HG03025 (cell line): ENCODE results near the gene YTHDF1.

Experiments
- ATAC-seq: cut with Tn5 transposase; IDR thresholded peaks from one replicate; pipeline ENCODE4 v1.9.1; 2021; ENCODE audit warnings: mild to moderate bottlenecking, moderate library complexity; ENCODE audit not compliant: unreplicated experiment, low FRiP score

The YTHDF1 gene

DNA sequence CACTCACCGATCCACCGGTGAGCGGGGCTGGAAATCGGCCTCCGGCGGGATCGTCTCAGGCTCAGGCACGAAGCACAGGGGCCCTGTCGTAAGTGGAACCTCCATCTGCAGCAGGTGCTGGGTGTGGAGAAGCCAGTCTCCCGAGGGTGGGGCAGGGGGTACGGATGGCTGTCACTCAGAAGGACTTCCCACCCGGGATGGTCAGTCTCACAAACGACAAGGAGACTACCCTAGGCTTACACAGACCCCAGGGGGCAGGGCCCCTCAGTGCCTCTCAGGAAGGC lies 27.8 kb downstream of the YTHDF1 start:
- no peak for ATAC-seq

DNA sequence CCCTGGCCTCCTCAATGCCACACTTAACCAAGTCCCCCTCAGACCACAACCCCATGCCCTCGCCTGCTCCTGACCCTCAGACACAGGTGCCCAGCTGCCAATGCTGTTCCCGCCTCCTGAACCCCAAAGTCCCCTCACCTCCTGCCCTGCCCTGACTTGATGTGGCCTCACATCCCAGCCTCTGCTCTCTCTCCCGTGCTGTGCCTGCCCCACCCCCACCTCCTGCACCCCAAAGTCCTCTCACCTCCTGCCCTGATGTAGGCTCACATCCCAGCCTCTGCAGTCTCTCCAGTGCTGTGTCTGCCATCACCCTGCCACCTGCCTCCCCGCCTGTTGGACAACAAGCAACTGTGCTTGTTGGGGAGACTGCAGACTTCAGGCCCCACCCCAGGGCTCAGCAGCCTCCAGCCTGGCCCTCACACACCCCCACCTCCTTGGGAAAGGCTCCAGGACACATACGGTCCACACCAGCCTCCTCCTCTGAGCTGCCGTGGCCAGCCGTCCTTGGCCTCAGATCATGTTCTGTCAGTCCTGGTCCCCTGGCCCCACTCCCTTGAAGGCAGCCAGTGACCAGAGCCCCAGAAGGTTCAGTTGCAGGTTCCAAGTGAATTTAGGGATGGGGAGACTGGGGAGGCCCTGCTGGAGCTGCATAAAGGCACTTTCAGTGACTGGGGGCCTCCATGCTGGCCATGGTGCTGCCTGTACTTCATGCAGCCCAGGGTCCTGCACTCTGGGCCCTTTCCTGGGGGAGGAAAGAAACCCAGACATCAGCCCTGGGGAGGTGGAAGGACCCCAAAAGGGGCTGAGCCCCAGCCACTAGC lies 28.4 kb downstream of the YTHDF1 start:
- ATAC-seq = no peak

DNA sequence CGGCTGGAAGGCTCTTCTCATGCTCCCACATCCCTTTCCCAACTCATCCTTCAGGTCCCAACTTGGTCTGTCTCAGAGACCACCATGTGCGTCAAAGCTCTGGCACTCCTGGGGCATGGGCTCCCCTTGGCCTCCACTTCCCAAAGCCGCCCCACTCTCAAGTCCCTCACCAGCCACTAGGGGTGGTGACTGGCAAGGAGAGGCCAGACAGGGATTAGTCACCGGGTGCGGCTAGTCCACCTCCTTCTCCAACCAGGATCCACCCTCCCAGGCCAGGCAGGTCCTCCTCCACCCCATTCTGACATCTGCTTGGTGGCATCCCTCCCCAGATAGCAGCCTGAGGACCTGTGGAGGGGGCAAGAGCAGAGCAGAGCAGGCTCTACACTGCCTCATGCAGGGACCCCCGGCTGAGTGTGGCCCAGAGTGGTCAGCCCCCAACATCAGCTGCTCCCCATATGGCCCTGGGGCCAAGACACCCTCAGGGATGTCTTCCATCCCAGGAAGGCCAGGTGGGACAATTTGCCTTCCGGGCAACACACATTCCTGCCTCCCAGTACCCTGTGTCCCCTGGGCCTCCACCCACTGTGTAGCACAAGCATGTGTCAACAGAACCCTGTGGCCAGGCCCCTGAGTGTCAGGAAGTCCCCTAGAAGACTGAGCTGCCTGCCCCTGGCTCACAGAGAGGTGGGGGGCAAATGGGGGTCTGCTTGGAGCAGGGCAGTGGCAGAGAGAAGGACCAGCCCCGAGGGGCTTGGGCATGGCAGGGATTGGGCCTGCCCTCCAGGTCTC lies 29.2 kb downstream of the YTHDF1 start:
- no peak for ATAC-seq

DNA sequence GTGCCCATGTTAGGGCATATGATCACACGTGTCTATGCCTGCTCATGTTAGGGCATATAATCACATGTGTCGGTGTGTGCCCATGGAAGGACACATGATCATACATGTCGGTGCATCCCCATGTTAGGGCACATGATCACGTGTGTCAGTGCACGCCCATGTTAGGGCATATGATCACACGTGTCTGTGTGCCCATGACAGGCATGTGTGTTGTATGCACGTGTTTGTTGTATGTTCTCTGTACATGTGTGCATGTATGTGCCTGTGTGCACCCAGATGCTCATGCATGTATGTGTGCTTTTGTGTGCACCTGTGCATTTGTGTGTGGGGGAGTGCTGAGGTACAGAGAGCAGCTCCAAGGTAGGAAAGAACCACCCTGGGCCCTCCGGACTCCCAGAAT lies 29.8 kb downstream of the YTHDF1 start:
- no peak for ATAC-seq

DNA sequence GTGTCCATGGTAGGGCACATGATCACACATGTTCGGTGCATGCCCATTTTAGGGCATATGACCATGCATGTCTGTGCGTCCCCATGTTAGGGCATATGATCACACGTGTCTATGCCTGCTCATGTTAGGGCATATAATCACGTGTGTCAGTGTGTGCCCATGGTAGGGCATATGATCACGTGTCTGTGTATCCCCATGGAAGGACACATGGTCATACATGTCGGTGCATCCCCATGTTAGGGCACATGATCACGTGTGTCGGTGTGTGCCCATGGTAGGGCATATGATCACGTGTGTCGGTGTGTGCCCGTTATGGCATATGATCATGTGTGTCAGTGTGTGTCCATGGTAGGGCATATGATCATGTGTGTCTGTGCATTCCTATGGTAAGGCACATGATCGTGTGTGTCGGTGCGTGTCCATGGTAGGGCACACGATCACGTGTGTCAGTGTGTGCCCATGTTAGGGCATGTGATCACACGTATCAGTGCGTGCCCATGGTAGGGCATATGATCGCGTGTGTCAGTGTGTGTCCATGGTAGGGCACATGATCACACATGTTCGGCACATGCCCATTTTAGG lies 30.6 kb downstream of the YTHDF1 start:
- no peak for ATAC-seq

DNA sequence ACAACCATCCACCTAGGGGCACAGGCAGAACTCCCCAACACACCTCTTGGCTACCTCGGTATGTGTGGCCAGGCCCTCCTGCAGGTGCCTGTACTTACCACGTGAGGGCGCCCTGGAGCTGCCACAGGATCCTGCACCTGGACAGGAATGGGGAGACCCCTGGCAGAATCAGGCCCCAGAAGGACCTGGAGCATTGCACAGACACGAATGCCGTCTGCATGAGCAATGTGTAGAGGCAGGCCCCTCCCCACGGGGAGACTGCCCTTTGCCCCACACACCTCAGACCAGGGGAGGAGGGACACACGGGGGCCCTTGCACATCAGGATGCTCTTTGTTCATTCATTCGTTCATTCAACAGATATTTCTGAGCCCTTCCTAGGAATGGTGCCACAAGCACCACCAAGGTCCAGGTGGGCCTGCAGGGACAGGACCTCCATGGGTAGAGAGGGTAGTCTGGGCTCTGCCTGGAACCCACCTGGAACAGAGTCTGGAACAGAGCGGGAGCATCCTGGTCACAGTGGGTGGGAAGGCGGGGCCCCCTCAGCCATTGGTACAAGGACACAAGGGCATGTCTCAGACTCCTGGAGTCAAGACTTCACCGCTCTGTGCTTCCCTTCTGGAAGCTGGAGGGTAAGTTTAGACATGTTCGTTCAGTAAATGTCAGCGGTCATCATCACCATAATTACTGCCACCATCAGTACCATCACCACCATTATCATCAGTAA lies 32.3 kb downstream of the YTHDF1 start:
- ATAC-seq = no peak

DNA sequence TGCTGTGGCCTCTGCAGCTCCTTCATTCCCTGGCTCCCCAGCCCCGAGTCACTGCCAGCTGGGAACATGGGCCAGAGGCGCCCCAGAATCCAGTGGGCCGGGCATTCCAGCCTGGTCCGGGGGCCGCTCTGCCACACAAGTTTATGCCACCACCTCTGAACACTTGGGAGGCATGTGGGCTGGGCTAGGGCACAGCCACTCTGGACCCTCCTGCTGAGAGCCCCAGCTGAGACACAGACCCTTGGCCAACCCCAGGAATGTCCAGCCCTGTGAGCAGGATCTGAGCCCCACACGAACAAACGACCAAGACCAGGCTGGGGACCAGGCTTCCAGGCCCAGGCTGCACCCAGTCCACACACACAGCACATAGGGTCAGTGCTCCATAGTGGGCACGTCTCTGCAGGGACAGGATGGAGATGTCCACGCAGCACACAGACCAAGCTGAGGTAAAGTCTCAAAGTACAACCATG lies 33.0 kb downstream of the YTHDF1 start:
- ATAC-seq = no peak

DNA sequence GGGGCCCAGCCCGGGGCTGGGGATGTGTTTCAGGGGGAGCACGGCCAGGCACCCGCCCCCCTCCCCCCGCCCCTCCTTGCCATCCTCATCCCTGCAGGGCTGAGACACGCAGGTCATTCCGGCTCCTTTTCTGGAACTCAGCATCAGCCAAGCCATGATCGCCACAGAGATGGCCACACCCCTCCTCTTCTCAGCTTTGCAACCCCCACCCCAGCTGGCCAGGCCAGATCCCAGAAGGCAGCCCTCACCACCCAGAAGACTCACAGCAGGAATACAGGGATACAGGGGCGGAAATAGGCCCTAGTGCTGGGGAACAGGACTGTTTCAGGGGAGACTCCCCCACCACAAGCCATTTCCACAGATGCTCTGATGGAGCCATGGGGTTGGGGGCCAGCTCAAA lies 33.5 kb downstream of the YTHDF1 start:
- no peak for ATAC-seq

DNA sequence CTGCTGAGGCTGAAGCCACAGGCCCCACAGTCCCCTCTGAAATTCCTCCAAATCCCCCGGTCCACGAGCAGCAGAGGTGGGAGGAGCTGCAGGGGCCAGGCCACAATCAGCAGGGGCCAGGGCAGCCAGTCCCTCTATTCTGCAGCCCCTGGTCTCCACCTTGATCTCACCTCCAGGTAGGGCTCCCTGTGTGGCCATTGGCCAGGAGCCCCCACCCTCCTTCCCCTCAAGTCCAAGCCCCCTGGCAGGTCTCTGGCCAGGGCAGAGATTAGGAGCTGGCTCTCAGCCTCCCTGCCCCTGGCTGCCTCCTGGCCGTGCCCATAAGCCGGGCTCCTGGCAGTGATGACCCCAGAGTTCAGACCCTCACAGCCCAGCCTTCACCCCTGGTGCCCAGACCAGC lies 34.7 kb downstream of the YTHDF1 start:
- ATAC-seq = no peak

DNA sequence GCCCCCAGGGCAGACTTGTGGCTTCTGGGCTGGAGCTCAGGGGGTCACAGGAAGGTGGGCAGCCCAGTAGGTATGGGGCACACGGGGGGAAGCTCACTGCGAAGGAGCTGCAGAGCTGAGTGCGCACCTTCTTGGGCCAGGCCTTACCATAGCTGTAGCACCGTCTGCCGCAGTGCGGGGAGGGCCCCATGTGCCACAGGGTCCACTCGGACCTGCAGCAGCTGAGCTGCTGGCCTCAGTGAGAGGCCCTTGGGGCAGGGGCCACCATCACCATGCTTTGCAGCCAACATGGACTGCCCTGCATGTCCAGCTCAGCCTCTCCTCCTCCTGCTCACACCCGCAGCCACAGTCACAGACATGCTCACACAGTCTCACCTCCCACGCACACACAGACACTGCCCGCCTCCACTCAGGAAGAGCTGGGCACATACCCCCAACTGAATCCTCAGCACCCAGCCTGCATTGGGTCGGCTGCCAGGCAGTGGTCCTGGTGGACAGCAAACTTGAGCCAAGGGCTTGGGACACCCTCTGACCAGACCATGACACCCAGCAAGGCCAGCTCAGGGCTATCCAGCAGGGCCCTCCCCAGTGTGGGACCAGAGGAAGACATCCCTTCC lies 35.3 kb downstream of the YTHDF1 start:
- ATAC-seq = no peak

DNA sequence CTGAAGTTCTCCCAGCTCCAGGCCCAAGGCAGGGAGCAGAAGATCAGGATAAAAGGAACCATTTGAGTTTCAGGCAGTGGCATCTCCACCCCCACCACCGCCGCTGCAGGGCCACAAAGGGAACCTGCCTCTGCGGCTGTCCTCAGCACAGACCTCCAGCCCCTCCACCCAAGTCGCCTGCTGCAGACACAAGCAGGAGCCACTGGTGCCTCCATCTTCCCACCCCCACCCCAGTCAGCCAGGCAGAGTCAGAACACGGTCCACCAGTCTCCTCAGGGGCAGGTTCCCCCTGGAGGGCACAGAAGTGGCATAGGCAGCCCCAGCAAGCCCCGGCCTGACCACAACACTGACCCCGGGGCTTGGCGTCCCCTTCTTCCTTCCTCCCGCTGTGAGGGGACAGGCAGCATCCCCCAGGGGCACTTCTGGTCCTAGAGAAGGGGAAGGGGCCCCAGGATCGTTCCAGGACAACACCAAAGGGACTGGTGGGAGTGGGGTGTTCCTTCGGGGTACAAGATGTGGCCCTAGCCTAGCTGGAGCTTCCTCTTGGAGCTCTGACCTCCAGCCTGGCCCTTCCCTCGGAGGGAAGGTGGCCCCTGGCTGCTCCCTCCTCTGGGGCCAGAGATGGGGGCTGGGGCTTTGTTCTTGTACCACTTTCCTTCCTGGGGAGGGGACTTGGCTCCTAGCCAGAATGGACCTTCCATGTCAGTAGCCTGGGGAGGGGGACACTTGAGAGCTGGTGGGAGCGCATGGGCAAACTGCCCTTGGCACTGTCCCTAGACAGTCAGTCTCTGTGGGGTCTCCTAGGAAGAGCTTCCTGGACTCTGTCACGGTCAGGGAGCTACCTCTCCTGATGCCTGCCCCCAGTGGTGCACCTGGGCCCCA lies 36.0 kb downstream of the YTHDF1 start:
- ATAC-seq = no peak

DNA sequence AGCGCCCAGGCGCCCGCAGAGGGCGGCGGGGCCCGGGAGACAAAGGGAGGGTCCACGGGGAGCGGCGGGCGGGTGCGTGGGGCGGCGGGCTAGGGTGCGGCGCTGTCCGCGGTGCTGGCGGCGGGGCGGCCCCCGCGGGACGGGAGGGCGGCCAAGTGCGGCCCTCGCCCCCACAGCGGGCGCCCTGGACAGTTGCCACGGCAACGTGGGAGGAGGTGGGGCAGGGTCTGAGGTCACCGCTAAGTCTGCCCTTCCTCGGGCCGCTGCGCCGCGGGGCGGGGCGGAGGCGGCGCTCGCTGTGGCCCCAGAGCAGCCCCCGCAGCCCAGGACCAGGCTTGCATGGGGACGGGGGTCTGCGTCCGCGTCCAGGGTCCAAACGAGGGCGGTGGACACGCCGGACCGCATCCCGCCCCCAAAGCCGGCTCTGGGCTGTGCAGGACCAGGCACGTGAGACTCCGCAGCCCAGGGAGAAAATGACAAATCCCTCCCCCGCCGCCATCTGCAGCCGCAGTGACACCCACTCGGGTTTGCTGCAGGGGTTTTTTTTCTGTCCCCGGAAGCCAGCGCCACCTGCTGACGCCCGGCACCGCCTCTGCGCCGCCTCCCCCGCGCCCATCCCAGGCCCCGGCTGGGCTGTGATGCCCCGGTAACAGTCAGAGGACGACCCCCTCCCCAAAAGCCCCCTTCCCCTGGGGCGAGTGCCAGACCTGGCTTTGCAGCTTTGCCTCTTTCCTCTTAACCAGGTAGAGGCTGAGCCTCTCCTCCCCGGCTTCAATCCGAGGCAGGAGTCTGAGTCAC lies 36.8 kb downstream of the YTHDF1 start:
- ATAC-seq = no peak

DNA sequence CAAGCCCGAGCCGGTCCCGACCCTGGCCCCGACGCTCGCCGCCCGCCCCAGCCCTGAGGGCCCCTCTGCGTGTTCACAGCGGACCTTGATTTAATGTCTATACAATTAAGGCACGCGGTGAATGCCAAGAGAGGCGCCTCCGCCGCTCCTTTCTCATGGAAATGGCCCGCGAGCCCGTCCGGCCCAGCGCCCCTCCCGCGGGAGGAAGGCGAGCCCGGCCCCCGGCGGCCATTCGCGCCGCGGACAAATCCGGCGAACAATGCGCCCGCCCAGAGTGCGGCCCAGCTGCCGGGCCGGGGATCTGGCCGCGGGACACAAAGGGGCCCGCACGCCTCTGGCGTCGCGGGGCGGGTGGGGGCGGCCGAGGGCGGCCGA lies 37.5 kb downstream of the YTHDF1 start:
- no peak for ATAC-seq

DNA sequence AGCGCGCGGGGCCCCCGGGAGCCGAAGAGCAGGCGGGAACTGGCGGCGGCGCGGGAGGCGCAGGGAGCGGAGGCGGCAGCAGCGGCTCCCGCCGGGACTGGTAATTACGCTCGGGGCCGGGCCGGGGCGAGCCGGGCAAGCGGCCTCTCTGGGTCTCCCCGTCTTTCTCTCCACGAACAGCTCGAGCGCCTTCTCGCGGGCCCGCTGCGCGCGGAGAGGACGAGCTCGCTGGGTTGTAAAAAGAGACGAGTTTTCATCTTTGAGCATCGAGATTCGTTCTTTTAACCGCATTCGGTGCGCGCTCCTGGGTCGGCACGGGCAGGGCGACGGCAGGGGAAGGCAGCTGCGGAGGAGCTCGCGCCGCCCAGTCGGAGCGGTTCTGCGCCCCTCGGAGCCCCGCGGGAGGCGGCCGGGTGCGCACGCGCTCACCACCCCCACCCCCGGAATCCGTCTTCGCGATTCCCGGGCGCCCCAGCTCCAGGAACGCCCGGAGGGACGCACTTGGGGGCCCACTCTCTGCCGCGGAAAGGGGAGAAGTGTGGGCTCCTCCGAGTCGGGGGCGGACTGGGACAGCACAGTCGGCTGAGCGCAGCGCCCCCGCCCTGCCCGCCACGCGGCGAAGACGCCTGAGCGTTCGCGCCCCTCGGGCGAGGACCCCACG lies 38.0 kb downstream of the YTHDF1 start:
- ATAC-seq = no peak

DNA sequence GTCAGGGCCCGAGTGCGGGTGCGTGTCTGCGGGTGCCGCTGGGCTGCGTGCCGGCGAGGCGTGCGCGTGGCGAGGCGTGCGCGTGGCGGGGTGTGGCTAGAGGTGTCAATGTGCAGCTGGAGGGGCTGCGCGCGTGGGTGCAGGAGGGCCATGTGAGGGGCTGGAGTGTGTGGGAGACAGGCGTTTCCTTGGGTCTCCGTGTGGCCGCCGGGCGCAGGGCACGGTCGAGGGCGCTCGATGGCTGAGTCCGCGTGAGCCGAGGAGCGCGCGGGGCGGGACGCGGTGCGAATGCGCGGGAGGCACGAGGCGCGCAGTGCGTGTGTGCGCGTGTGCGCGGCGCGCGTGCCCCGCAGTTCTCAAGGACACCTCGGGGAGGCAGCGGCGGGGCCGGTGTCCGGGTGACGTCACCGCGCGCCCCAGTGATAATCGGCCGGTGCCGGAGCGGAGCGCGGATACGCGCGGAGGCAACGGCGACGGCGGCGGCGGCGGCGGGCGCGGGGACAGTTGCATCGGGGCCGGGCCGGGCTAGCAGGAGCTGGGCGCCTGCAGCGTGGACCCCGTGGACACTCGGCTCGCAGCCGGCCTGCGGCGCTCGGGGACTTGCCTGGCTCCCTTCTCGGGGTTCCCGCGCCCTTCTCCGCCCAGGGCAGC lies 38.7 kb downstream of the YTHDF1 start:
- ATAC-seq = no peak

DNA sequence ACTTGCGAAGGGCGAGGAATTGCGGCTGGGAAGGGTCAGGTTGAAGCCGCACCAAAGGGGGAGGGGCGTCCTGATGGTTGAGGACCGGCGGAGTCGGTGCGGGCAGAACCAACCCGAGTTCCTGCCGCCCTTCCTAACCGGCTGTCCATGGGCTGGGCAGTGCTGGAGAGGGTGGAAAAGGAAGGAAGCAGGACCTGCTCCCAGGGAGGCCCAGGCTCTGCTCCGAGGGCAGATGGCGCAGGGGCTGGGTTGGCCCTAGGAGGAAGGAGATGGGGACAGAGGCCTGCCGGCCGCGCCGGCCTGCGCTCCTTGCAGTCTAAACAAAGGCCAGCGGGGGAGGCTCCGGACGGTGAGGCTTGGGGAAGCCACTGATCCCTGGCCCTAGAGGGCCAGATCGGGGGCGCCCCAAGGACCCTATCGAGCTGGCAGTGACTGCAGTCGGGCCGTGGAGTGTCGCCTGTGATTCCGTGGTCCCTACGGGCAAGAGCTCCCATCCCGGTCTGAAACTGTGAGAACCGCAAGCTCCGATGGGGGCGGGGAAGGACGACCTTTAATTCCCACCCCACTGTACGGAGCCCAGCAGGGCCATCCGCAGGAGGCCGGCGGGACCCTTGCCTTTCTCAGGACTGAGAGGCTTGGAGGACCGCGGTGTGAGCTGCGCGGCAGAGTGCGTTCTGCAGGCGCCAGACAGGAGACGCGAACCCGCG lies 39.4 kb downstream of the YTHDF1 start:
- no peak for ATAC-seq

DNA sequence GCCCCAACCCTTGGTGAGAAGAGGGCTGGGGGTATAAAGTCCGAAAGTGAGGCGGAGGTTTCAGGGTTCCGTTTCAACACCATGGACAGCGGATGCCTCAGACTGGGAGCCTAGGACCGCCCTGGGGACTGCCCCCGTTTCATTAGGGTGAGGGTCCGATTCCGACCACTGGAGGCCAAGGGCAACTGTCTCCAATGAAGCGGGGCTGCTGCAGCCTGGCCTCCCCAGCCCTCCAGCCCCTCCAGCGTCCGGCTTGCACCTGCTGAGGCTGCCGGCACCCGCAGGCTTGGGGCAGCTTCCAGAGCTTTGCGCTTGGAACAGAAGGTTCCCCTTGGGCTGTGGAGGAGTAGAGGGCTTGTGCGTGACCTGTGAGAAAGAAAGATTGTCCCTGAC lies 39.9 kb downstream of the YTHDF1 start:
- no peak for ATAC-seq
